NCI-H345 treated with DMSO at 0.1 percent for 48 hours (cell line): ENCODE measurements around the gene RRP15.

Experiments used
- DNase-seq: peaks from one replicate; lab custom pipeline; 2025; ENCODE audit not compliant: unreplicated experiment; lab: John Stamatoyannopoulos, UW

RRP15 gene

DNA sequence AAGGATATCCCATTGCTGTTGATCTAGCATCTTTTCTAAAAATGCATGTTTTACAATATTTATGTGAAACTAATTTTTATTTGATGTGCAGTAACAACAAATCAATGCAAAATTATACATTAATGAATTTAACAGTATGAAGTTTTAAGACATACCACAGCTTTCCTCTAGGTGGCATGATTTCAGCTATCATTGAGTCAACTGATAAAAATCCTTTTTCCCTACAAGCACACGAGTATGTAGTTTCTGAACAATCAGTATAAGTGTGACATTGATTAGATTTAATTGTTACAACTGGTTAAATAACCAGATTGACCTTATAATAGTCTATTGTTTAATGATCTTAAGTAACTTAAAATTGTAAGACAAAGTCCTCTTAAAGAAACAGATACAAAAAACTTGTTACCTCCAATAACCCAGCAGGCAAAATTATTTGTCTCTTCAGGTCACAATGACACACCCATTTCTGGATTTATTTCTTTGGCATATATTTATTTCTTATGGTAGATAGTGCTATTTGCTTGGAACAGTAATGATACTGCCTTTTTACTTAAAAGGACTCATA is 54.3 kb downstream of the RRP15 start:
- DNase-seq, result peak; percentile 33

DNA sequence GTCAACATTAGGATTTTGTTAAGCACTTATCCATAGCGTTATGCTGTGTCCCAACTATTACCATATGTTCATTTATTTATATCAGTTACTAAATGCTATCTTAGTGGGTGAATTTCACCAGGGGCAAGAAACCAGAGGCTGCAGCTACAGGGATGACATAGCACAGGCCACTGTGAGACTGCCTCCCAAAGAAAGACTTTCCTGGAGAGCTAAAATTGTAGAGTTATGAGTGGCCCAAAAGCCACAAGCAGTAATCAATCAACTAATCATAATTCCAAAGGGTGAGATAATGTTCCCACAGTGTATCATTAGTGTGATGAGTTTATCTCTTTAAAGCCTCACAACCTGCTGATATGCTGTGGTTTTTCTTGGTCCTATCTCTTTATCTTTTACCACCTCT is 56.2 kb downstream of the RRP15 start:
- no peak for DNase-seq

DNA sequence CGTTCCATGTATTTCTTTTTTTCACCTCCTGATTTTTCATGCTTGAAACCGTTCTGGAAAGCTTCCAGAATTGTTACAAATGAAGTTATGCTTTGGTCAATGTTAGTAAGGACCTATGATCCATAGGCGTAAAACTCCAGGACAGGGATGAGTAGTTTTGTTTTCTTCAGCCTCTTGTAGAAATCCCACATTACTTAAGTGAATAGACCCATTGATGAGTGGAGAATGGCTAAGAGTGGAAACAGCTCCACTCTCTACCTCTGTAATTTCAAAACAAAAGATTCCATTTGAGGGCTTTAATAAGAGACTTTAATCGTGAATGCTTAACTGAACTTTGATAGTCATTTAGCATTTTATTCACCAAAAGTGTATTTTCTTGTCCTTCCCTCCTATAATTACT is 57.0 kb downstream of the RRP15 start:
- no peak for DNase-seq

DNA sequence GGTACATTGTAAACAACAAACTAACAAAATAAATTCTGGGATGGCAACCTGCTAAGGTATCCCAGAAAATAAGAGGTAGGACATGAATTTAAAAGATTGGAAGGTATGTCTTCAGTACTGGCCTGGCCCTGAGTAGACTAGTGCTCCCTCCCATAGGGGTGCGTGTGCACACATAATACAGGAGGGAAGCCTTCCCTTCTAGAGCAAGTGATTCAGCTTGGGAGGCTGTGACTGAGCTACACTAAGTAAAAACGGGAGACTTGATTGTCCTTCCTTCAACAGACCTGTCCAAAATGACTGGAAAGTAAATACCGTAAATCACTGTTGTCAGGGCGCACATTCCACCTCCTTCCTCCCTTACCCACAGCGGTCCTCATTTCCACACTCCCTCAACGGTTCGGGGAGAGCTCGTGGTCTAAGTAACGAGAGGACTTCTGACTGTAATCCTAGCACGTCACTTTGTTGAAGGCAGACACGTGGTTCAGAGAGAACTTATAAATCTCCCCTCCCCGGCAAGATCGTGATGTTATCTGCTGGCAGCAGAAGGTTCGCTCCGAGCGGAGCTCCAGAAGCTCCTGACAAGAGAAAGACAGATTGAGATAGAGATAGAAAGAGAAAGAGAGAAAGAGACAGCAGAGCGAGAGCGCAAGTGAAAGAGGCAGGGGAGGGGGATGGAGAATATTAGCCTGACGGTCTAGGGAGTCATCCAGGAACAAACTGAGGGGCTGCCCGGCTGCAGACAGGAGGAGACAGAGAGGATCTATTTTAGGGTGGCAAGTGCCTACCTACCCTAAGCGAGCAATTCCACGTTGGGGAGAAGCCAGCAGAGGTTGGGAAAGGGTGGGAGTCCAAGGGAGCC is 60.0 kb downstream of the RRP15 start, which contains the start of gene TGFB2:
TGFB2 (plus strand) TSS at position 523 of the 859 bp plus-strand sequence. CDS start 1,366 bp downstream, outside the sequence.
- peak; percentile 58 for DNase-seq

DNA sequence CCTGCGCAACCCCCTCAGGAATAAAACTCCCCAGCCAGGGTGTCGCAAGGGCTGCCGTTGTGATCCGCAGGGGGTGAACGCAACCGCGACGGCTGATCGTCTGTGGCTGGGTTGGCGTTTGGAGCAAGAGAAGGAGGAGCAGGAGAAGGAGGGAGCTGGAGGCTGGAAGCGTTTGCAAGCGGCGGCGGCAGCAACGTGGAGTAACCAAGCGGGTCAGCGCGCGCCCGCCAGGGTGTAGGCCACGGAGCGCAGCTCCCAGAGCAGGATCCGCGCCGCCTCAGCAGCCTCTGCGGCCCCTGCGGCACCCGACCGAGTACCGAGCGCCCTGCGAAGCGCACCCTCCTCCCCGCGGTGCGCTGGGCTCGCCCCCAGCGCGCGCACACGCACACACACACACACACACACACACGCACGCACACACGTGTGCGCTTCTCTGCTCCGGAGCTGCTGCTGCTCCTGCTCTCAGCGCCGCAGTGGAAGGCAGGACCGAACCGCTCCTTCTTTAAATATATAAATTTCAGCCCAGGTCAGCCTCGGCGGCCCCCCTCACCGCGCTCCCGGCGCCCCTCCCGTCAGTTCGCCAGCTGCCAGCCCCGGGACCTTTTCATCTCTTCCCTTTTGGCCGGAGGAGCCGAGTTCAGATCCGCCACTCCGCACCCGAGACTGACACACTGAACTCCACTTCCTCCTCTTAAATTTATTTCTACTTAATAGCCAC is 60.7 kb downstream of the RRP15 start:
- peak; percentile 55 for DNase-seq

DNA sequence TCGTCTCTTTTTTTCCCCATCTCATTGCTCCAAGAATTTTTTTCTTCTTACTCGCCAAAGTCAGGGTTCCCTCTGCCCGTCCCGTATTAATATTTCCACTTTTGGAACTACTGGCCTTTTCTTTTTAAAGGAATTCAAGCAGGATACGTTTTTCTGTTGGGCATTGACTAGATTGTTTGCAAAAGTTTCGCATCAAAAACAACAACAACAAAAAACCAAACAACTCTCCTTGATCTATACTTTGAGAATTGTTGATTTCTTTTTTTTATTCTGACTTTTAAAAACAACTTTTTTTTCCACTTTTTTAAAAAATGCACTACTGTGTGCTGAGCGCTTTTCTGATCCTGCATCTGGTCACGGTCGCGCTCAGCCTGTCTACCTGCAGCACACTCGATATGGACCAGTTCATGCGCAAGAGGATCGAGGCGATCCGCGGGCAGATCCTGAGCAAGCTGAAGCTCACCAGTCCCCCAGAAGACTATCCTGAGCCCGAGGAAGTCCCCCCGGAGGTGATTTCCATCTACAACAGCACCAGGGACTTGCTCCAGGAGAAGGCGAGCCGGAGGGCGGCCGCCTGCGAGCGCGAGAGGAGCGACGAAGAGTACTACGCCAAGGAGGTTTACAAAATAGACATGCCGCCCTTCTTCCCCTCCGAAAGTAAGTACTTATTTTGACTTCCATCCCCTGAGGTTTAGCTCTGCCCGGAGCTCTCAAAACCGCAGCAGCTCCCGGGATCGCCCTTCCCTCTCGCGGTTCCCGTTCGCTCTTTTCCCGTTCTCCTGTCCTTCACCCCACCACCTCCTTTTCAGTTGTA is 61.5 kb downstream of the RRP15 start:
- DNase-seq, result no peak

DNA sequence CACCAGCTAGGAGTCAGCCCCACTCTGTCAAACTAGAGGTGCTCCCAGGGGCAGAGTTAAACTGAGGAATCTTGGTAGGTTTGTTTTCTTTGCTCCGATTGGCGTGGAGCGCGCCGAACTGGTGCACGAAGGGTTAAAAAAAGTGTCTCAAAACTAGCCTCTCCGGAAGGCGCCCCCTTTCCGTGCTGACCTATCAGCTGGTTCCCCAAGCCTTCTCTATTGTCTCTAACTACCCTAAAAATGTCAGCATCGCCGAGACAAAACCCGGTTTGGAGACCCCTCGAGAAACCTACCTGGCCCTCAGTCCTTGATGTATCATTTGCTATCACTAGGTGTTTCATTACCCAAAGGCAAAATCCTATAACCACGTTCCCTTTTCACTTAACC is 62.2 kb downstream of the RRP15 start:
- DNase-seq, result no peak

DNA sequence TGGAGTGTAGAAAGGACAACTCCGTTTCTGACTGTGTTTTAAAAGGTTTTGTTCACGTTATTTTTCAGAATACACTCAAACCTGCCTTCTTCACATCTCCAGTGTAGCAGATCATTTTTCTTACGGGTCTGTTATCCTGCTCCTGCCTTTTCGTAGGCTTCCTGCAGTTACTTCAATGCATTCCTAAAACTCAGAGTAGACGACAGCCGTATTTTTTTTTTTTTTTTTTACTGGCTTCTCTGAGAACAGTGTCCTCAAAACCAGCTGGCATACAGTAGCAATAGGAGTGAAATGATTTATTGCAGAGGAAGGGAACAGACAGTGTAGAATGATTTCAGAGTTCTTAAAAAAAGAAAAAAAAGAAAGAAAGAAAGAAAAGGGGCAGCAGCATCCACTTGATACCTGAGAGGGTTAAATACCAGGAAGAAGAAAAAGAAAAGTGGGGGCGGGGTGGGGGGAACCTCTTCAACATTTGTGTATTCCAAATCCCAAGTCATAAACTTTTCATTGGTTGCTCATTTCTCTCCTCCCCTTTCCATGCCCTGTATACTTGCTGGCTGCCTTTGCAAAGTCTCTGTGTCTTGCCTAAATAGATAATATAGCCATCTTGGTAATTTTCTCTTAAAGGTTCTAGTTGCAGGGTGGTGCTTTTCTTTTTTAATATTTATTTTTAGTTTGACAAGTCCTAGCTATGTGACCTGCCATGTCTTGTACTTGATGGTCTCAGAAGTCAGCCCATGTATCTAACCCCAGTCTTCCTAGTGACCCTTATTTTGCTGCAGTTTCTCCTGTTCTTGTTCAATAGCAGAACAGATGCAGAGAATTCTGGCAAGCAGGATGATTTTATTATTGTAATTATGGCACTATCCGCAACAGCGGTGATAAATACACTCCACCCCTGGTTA is 62.9 kb downstream of the RRP15 start:
- DNase-seq, result peak; percentile 21

DNA sequence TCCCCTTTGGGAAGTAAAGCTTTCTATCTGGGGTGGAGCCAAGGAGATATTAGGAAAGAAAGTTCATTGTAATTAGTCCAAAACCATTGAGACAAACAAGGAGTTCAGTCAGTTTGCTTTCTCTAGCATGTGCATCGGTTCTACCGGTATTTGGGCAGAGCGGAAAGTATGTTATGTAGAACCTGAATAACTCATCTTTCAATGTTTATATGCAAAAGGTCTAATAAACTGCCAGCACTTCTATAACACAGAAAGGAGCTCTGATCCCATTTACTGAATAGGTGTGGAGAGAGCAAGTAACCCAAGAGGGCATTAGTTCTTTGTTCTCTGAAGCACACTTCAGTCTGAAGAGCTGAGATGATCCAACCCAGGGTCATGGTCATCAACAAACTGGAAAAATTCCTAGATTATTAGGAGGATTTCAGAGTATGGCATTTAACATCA is 63.6 kb downstream of the RRP15 start:
- no peak for DNase-seq

DNA sequence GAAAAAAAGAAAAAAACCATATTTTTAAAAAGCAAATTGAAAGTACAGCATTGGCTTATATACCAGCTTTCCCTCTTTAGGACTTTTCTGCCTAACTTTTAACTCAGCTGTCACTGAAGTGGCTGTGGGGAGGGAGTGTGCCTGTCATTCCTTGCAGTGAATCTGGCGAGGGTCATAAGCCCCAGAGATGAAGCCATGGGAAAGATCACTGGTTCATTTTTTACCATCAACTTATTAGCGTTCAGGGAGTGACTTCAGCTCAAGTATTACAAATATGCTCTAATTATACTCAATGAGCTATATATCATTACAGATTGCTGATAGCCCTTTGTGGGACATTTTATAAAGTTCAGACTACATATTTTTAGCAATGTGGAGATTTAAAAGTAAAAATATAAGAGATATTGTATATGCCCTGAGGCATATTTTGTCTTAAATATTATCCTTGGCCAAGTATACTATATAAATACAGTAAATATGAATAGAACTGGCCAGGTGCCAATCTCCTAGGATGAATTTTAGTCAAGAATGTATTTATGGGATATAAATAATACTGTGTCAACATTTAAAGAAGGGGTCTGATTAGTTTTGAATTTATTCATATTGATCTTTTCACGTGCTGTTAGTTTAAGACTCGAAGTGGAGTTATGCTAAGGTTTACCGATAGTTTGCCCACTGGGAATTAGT is 64.4 kb downstream of the RRP15 start:
- no peak for DNase-seq

DNA sequence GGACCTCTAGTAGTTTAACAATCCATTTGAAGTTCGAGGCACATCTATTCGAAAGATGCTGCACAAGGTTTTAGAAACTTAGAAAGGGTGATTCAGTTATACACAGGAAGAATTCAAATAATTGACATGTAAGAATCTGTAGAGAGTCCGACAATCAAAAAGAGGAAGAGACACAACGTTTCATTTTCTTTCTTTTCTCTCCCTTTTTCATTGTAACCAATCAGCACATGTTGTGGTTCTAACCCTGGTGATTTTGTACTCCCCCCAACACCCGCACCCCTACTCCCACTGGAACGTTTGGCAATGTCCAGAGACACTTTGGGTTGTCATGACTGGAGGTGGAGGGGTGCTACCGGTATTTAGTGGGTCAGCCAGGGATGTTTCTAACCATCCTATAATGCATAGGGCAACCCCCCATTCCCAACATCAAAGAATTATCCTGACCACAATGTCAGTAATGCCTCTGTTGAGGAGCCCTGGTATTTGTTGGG is 65.0 kb downstream of the RRP15 start:
- no peak for DNase-seq

DNA sequence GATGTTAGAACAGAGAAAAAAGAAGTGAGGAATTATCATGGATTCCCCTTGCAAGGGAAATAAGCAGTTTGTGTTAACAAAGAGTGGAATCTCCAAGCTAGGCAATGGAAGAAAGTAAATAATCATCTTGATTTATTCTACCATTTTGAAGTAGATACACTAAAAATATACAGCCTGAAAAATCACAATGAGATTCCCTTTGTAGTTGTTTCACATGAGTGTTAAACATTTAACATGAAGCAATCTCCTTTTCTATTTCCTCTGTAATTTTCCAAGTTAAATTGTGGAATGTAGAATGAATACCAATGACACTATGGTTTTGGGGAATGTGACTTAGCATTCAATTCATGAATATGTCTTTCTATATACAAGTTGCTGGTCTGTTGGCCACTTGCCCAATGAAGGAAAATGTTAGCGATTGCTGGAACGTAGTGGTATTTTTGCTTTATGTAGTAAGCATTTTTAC is 65.7 kb downstream of the RRP15 start:
- no peak for DNase-seq

DNA sequence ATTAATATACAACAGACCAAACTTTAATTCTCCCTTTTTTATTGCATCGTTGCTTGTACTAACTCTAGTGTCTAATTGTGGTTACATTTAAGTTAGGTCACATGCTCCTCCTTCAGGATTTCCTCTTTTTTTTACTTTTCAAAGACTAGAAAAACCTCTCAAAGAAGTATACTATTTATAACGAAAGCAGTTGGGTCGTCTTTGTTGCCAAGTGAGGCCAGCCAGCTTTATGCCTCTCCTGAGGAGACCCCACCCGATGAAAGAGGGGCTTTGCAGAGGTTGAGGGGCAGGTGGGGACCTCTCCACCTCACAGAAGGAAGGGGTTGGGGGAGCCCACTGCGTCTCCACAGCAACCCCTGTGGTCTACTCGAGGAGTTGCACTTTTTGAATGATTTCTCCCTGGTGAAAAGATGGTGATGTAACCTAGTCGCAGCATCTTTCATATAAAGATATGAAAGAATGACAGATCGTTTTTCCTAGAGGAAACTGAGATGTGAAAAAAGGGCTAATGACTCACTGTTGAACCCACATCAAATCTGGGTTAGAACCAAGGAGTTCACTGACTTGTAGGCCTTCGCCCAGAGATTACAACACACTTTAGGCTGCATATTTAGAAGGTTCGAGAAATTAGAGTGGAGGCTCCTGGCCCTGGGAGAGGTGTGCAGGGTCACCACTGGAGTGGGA is 66.4 kb downstream of the RRP15 start:
- no peak for DNase-seq

DNA sequence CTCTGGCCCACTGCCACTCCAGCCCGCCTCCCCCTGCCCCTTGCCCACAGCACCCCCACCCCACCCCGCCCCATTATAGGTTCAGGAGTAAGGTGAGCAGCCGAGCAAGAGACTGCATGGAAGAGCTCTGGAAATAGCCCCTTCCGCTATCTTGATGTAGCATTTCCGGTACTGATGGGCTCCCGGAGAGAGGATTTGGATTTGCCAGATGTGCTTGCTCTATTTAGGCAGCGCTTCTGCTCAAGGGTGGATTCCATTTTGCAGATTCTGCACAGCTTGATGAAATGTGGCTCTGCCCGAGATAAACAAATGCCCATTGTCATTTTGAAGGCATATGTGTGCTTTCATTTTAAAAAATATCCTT is 67.0 kb downstream of the RRP15 start:
- no peak for DNase-seq

DNA sequence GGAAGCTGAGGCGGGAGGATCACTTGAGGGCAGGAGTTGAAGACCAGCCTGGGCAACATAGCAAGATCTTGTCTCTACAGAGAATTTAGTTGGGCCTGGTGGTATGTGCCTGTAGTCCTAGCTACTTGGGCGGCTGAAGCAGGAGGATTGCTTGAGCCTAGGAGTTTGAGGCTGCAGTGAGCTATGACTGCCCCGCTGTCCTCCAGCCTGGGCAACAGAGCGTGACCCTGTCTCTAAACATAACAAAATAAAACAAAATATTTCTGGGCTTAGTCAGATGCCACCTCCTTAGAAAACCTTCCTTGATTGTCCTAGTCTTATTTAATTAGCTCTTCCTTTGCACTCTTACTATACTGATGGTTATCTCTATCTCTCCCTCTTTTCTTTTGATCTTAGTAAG is 68.6 kb downstream of the RRP15 start:
- no peak for DNase-seq

DNA sequence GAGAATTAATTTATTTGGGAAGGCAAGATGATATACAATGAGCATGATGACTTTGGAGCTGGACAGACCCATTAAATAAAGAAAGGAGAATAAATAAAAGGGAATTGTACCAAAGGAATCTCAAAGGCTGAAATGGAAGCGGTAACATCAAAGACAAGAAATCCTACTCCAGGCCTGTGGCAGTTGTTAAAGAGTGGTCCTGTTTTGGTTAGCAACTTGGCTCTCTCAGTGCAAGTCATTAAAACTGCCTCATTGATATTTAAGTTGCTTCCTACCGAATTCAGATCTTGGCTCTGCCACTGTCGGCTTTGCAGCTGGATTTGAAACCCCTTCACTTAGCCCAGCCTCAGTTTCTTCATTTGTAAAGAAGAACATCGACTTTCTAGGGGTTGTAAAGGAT is 70.2 kb downstream of the RRP15 start:
- no peak for DNase-seq

DNA sequence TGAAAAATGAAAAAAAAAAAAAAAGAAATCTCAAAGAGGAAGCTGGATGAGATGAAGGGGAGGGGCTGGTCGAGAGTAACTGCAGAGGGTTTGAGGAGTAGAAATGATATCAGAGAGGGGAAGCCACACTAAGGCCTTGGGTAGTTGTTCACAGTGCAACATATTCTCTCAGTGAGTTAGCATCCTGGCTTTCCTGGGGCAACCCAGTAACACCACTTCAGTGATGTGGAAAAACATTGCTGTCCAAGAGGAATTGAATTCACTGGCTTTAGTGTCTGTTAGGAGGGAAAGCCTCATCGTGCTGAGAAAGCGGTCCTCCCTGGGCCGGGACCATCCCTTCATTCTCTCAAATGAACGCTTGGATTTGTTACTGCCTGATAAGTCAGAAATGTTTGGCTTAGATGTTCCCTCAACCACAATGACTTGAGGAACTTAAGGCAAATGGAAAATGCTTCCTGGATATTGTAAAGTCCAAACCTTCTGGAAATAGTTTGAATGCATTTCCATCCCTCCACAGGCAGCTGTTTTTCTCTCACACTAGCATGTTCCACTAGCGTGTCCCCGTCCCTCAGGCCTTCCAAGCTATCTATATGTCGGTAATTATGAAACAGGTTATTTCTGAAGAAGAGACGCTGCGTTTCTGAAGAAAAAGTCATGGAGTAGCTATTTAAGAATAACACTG is 72.3 kb downstream of the RRP15 start:
- DNase-seq, result no peak

DNA sequence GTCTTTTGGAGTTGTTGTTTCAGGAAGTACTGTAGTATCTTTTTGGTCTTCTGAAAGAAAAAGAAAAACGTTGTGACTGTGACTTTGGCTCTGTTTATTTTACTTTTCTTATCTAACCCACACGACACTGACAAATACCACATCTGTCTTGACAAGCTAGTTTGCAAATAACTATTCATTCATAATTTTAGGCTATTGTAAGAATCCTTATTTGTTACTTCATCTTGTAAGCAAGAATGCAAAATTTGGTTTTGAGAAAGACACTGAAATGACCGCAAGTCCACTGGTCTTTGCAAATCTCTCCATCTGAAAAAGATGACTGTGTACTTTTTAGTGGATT is 72.8 kb downstream of the RRP15 start:
- DNase-seq, result no peak
